GM12865 (cell line): ENCODE data around the gene ANKRD44.

Source experiments
- DNase-seq: peaks from one replicate; pipeline ENCODE4 v3.0.0; 2010; ENCODE audit warnings: low read depth
- H3K4me3 ChIP-seq: 2 replicates; pipeline ENCODE4 v1.5.1; 2011; ENCODE audit warnings: mild to moderate bottlenecking, low read depth, low read length, control low read depth
- CTCF ChIP-seq: IDR thresholded peaks from 2 replicates; pipeline ENCODE4 v1.5.1; 2011; ENCODE audit warnings: low read length, control low read depth, low read depth, inconsistent platforms; ENCODE audit not compliant: insufficient read depth; ENCODE audit errors: missing control alignments

The ANKRD44 gene

GRCh38 chr2:197322724-197323720 lies 12.4 kb upstream of the ANKRD44 start:
- no peak overlapping the region for H3K4me3 ChIP-seq
- no peak for TF ChIP-seq CTCF
- no peak for DNase-seq

- no peak for TF ChIP-seq CTCF
- no peak for DNase-seq
Observed at GRCh38 chr2:197322143-197322542, 11.6 kb upstream of the ANKRD44 start.

GRCh38 chr2:197315371-197315770 lies 4.8 kb upstream of the ANKRD44 start:
- H3K4me3 ChIP-seq = no peak overlapping the region
- no peak for DNase-seq
- TF ChIP-seq CTCF = no peak

More at GRCh38 chr2:197322143-197322542, 11.6 kb upstream of the ANKRD44 start:
- no peak overlapping the region for H3K4me3 ChIP-seq

GRCh38 chr2:197312186-197312585 lies 1.6 kb upstream of the ANKRD44 start:
- no peak for TF ChIP-seq CTCF
- no peak overlapping the region for H3K4me3 ChIP-seq
- DNase-seq = no peak

GRCh38 chr2:197311421-197312033 lies 947 bp upstream of the ANKRD44 start:
- TF ChIP-seq CTCF = no peak
- H3K4me3 ChIP-seq = peak overlapping the region; percentile 80
- no peak for DNase-seq

- no peak for TF ChIP-seq CTCF
- peak overlapping the region; percentile 80 for H3K4me3 ChIP-seq
- DNase-seq = no peak
Observed at GRCh38 chr2:197310987-197311420, 424 bp upstream of the ANKRD44 start.
